Left ventricle myocardium inferior (tissue), 1 donor: Measurements from ENCODE around the gene R3HCC1L. TPM values are rescaled to one million over a fixed set of nuclear protein-coding genes. Genes with fewer than 3 reads are reported as not detected.

ENCODE experiments used
- DNase-seq: peaks from one replicate; pipeline ENCODE4 v3.0.0-alpha.2; 2020
- H3K27ac ChIP-seq: fragments of 200-600 bp; replicated peaks from 2 replicates; pipeline ENCODE4 v1.8.0; 2021
- H3K27me3 ChIP-seq: fragments of 200-600 bp; 2 replicates; pipeline ENCODE4 v1.8.0; 2021; ENCODE audit warnings: low read depth
- H3K36me3 ChIP-seq: fragments of 200-600 bp; 2 replicates; pipeline ENCODE4 v1.8.0; 2021
- H3K4me1 ChIP-seq: fragments of 200-600 bp; 2 replicates; pipeline ENCODE4 v1.8.0; 2021
- H3K4me3 ChIP-seq: fragments of 200-600 bp; 2 replicates; pipeline ENCODE4 v1.8.0; 2021; ENCODE audit warnings: mild to moderate bottlenecking, moderate library complexity
- H3K9me3 ChIP-seq: fragments of 200-600 bp; replicated peaks from 2 replicates; pipeline ENCODE4 v1.8.0; 2021
- CTCF ChIP-seq: fragments of 200-600 bp; IDR thresholded peaks from 2 replicates; pipeline ENCODE4 v1.8.0; 2021; ENCODE audit warnings: antibody characterized with exemption, mild to moderate bottlenecking, borderline replicate concordance
- intact Hi-C: fragments of 100-400 bp; cut with micrococcal nuclease; formaldehyde crosslinking; loops from one replicate; pipeline ENCODE4 v1.11.0; 2022
- total RNA-seq: library from RNA; stranded (reverse); fragmentation: NEBNext Ultra II Directional; extraction: Animal tissue kit (Norgen Biotek cat#: 25700); gene quantifications from one replicate; pipeline ENCODE4 v1.2.1, GENCODE V29; 2021
- donor health status: DM: no; HTN: yes; CAD: no; lungs with severe emphysema.

Gene R3HCC1L
- total RNA-seq, 1 donor from 2014 or later = 5.9 TPM

GRCh38 chr10:98244141-98244540 lies 109.7 kb downstream of the R3HCC1L start:
- Histone ChIP-seq H3K36me3 (peaks cover 62% of the 10 kb centered on the region), H3K9me3 (no peaks in the 10 kb centered on the region), H3K4me1 (no peaks in the 10 kb centered on the region), H3K27me3 (no peaks in the 10 kb centered on the region), H3K4me3 (no peak overlapping the region), H3K27ac (no peak overlapping the region)
- DNase-seq = no peak
- TF ChIP-seq CTCF = no peak
- intact Hi-C loops = no loop called here

- DNase-seq = no peak
- no peak overlapping the region for H3K4me3 ChIP-seq
- no peak for TF ChIP-seq CTCF
- H3K9me3 ChIP-seq = no peaks in the 10 kb centered on the region
- H3K27ac ChIP-seq = no peak overlapping the region
- no peaks in the 10 kb centered on the region for H3K4me1 ChIP-seq
- H3K27me3 ChIP-seq = no peaks in the 10 kb centered on the region
- intact Hi-C loops = no loop called here
- peaks cover 62% of the 10 kb centered on the region for H3K36me3 ChIP-seq
Observed at GRCh38 chr10:98244586-98244985, 110.1 kb downstream of the R3HCC1L start.

GRCh38 chr10:98246911-98247805 lies 112.7 kb downstream of the R3HCC1L start:
- no peaks in the 10 kb centered on the region for H3K27me3 ChIP-seq
- intact Hi-C loops = no loop called here
- H3K4me3 ChIP-seq = no peak overlapping the region
- H3K4me1 ChIP-seq = no peaks in the 10 kb centered on the region
- H3K9me3 ChIP-seq = no peaks in the 10 kb centered on the region
- no peak for TF ChIP-seq CTCF
- peaks cover 61% of the 10 kb centered on the region for H3K36me3 ChIP-seq
- DNase-seq = no peak
- no peak overlapping the region for H3K27ac ChIP-seq

- TF ChIP-seq CTCF = no peak
- Histone ChIP-seq H3K27me3 (no peaks in the 10 kb centered on the region), H3K9me3 (no peaks in the 10 kb centered on the region), H3K4me3 (no peak overlapping the region), H3K27ac (no peak overlapping the region), H3K4me1 (no peaks in the 10 kb centered on the region), H3K36me3 (peaks cover 61% of the 10 kb centered on the region)
- intact Hi-C loops = no loop called here
- DNase-seq = no peak
Observed at GRCh38 chr10:98248018-98248417, 113.6 kb downstream of the R3HCC1L start.

- Histone ChIP-seq H3K27me3 (no peaks in the 10 kb centered on the region), H3K36me3 (peaks cover 55% of the 10 kb centered on the region), H3K9me3 (no peaks in the 10 kb centered on the region), H3K27ac (no peak overlapping the region), H3K4me1 (no peaks in the 10 kb centered on the region), H3K4me3 (no peak overlapping the region)
- TF ChIP-seq CTCF = no peak
- no peak for DNase-seq
- intact Hi-C loops = no loop called here
Observed at GRCh38 chr10:98249134-98249533, 114.7 kb downstream of the R3HCC1L start.
